Measurements from ENCODE around the gene ATP8A2. TPM values are rescaled to one million over a fixed set of nuclear protein-coding genes. Genes with fewer than 3 reads are reported as not detected.

Gene ATP8A2
- total and polyA plus RNA-seq, 2 of the 8 experiments (the other 6 are each of a cell fraction or from before 2014, with no cell fraction given) = 2.4 to 8.3 TPM

DNA sequence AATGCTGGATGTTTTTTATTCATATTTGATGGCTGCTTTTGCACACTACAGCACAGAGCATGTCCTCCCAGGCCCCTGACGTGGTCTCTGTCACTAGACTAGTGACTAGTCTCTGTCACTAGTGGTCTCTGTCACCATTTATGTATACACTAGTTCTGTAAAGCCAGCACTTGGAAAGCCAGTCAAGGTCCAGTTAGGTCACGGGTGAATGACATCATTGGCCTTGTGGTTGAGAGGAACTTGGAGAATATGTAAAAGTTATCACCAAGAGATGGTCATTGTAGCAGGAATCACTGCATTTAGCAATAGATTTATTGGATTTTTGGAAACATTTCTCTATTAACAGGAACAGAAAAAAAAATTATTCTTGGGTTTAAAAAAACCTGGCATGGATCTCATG, 607.2 kb downstream of the ATP8A2 start:
- POLR2A ChIA-PET (ENCODE audit: partially characterized antibody) = no interaction called here
- 91% methylated on average over 2 of the region's 2 CpGs; no CpG with 5 or more reads in 1 of the 2 experiments for WGBS, 2 experiments (ENCODE audit: extremely low coverage in 1 of 2, insufficient coverage in 1 of 2, insufficient read length in 1 of 2, insufficient replicate concordance in 2 of 2, low coverage in 1 of 2, low lambda C conversion rate in 2 of 2, missing lambda C conversion rate in 1 of 2)
- peak overlapping the region; percentile 93 for H2BK120ac ChIP-seq (replicated peaks; ENCODE audit: low read depth, low read length)
- H2BK12ac ChIP-seq (ENCODE audit: low read depth, low read length) = 0 out of 2 replicates have a peak overlapping the region, but pooled peaks have one; percentile 10
- no peaks in the 10 kb centered on the region for H3K36me3 ChIP-seq (ENCODE audit: control insufficient read depth in 2 of 4, insufficient read depth in 4 of 4, low read length in 3 of 4)
- TF ChIP-seq KDM5A (IDR thresholded peaks at IDR 0.05; ENCODE audit: low read length) (no peak), MAFK (IDR thresholded peaks at IDR 0.05; ENCODE audit: low read depth, low read length) (no peak), TEAD4 (IDR thresholded peaks at IDR 0.05; ENCODE audit: low read depth, low read length) (no peak), RBBP5 (IDR thresholded peaks at IDR 0.05; ENCODE audit: borderline replicate concordance, low read depth, low read length) (no peak), BRCA1 (IDR thresholded peaks at IDR 0.05; ENCODE audit: low read depth, low read length) (no peak), RFX5 (IDR thresholded peaks at IDR 0.05; ENCODE audit: borderline replicate concordance, low read depth, low read length) (no peak)
- TF ChIP-seq, protein P1, sequence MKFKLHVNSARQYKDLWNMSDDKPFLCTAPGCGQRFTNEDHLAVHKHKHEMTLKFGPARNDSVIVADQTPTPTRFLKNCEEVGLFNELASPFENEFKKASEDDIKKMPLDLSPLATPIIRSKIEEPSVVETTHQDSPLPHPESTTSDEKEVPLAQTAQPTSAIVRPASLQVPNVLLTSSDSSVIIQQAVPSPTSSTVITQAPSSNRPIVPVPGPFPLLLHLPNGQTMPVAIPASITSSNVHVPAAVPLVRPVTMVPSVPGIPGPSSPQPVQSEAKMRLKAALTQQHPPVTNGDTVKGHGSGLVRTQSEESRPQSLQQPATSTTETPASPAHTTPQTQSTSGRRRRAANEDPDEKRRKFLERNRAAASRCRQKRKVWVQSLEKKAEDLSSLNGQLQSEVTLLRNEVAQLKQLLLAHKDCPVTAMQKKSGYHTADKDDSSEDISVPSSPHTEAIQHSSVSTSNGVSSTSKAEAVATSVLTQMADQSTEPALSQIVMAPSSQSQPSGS (IDR thresholded peaks at IDR 0.05; ENCODE audit: low read length) = no peak
- CTCF ChIA-PET (ENCODE audit: partially characterized antibody) = no interaction called here
- H3K9ac ChIP-seq (replicated peaks in 1 of 4; ENCODE audit: extremely low read depth in 1 of 4, low read depth in 3 of 4, low read length in 3 of 4) = no peak overlapping the region
- FAIRE-seq = no peak
- peak overlapping the region; percentile 32 for H4K91ac ChIP-seq (replicated peaks; ENCODE audit: insufficient read length, low read length)
- no peak overlapping the region for H4K5ac ChIP-seq (ENCODE audit: insufficient read length, low read depth, low read length)
- DNase-seq (ENCODE audit: low read depth in 1 of 2, low spot score in 2 of 2) = no peak
- peak overlapping the region; percentile 84; the same call in 1 of the 2 replicates for H3K18ac ChIP-seq (ENCODE audit: extremely low read depth, low read length)
- H3K79me2 ChIP-seq (ENCODE audit: control insufficient read depth in 1 of 2, insufficient read depth in 2 of 2, low read length in 2 of 2) = no peaks in the 10 kb centered on the region
- no peak overlapping the region for H2AFZ ChIP-seq (ENCODE audit: low read length)
- H4K8ac ChIP-seq (ENCODE audit: extremely low read depth, insufficient read depth, low read length) = no peak overlapping the region
- no peak overlapping the region for H3K4ac ChIP-seq (replicated peaks; ENCODE audit: insufficient read length, low read depth, low read length)
- no peak overlapping the region for H3K27ac ChIP-seq (ENCODE audit: low read depth, low read length)
- H3K9me3 ChIP-seq (ENCODE audit: insufficient read depth in 2 of 2, low read depth in 1 of 2, low read length in 1 of 2) = no peaks in the 10 kb centered on the region; a peak in 1 of 4 replicates
- H2AK5ac ChIP-seq (ENCODE audit: low read depth, low read length) = 0 out of 2 replicates have a peak overlapping the region, but pooled peaks have one; percentile 4
- H3K14ac ChIP-seq (ENCODE audit: insufficient read length) = no peak overlapping the region
- H3K23ac ChIP-seq (ENCODE audit: insufficient read length) = no peak overlapping the region
- H2BK20ac ChIP-seq (ENCODE audit: low read length) = peak overlapping the region; percentile 10; the same call in 1 of the 2 replicates
- no peak overlapping the region for H3K4me2 ChIP-seq (ENCODE audit: insufficient read depth in 1 of 2, low read depth in 2 of 2, low read length in 2 of 2)
- H3K4me1 ChIP-seq (replicated peaks in 1 of 4; ENCODE audit: control insufficient read depth in 3 of 4, insufficient read depth in 4 of 4, low read length in 3 of 4) = peaks cover 3 to 15% (median 8%) of the 10 kb centered on the region in 4 experiments; a peak in 6 of 7 replicates
- H3K79me1 ChIP-seq (ENCODE audit: low read depth, low read length) = no peaks in the 10 kb centered on the region
- 0 out of 2 replicates have a peak, but pooled peaks cover 2% of the 10 kb centered on the region for H3K23me2 ChIP-seq (ENCODE audit: low read depth, low read length)
- H3K27me3 ChIP-seq (replicated peaks in 1 of 4; ENCODE audit: control insufficient read depth in 3 of 4, extremely low read depth in 1 of 4, insufficient read depth in 3 of 4, low read length in 3 of 4) = no peaks in the 10 kb centered on the region
- no peak overlapping the region for H3K4me3 ChIP-seq (ENCODE audit: extremely low read depth in 1 of 4, insufficient read depth in 2 of 4, low read depth in 3 of 4, low read length in 4 of 4)
- H2BK5ac ChIP-seq (ENCODE audit: low read depth, low read length) = peak overlapping the region; percentile 12; the same call in 1 of the 2 replicates
- H2BK15ac ChIP-seq (ENCODE audit: low read length) = no peak overlapping the region
- no peak overlapping the region for H3K56ac ChIP-seq (replicated peaks; ENCODE audit: insufficient read length, low read depth, low read length)
- no peaks in the 10 kb centered on the region for H4K20me1 ChIP-seq (replicated peaks in 1 of 2; ENCODE audit: control insufficient read depth in 1 of 2, insufficient read depth in 2 of 2, low read length in 2 of 2)

All from H1 (cell line).